ENCODE data around the gene CBLL2. TPM values are rescaled to one million over a fixed set of nuclear protein-coding genes. Genes with fewer than 3 reads are reported as not detected.

The CBLL2 gene
- total RNA-seq, 2 experiments from 2014 or later = not detected

GRCh38 chrX:22300130-22300529 lies 27.4 kb downstream of the CBLL2 start:
- no peaks in the 10 kb centered on the region for H3K4me1 Mint-ChIP-seq
- no peaks in the 10 kb centered on the region for H3K36me3 Mint-ChIP-seq (ENCODE audit: low read depth)
- H3K4me3 Mint-ChIP-seq = no peak overlapping the region
- no peaks in the 10 kb centered on the region for H3K27me3 Mint-ChIP-seq
- intact Hi-C loops (cut with DNase I, micrococcal nuclease) = no loop called here
- ATAC-seq (no peak), DNase-seq (no peak)
- CTCF ChIA-PET = no interaction called here
- no peaks in the 10 kb centered on the region for H3K9me3 Mint-ChIP-seq (ENCODE audit: low read depth)
- H3K27ac Mint-ChIP-seq = no peak overlapping the region
- POLR2A ChIA-PET = no interaction called here

GRCh38 chrX:22310779-22311178 lies 38.1 kb downstream of the CBLL2 start:
- Mint-ChIP-seq H3K9me3 (ENCODE audit: low read depth) (no peaks in the 10 kb centered on the region), H3K27me3 (peaks cover 2% of the 10 kb centered on the region), H3K4me3 (no peak overlapping the region), H3K27ac (no peak overlapping the region), H3K4me1 (no peaks in the 10 kb centered on the region), H3K36me3 (ENCODE audit: low read depth) (no peaks in the 10 kb centered on the region)
- CTCF ChIA-PET = no interaction called here
- ATAC-seq (no peak), DNase-seq (no peak)
- POLR2A ChIA-PET = no interaction called here
- intact Hi-C loops (cut with DNase I, micrococcal nuclease) = no loop called here

GRCh38 chrX:22313766-22314165 lies 41.1 kb downstream of the CBLL2 start:
- H3K9me3 Mint-ChIP-seq (ENCODE audit: low read depth) = no peaks in the 10 kb centered on the region
- CTCF ChIA-PET = no interaction called here
- ATAC-seq = no peak
- peaks cover 2% of the 10 kb centered on the region for H3K27me3 Mint-ChIP-seq
- no peaks in the 10 kb centered on the region for H3K4me1 Mint-ChIP-seq
- no peak overlapping the region for H3K27ac Mint-ChIP-seq
- POLR2A ChIA-PET = no interaction called here
- intact Hi-C loops (cut with DNase I, micrococcal nuclease) = no loop called here
- DNase-seq = no peak
- H3K36me3 Mint-ChIP-seq (ENCODE audit: low read depth) = no peaks in the 10 kb centered on the region
- no peak overlapping the region for H3K4me3 Mint-ChIP-seq

GRCh38 chrX:22314211-22314610 lies 41.5 kb downstream of the CBLL2 start:
- Mint-ChIP-seq H3K4me3 (no peak overlapping the region), H3K4me1 (no peaks in the 10 kb centered on the region), H3K27ac (no peak overlapping the region), H3K36me3 (ENCODE audit: low read depth) (no peaks in the 10 kb centered on the region), H3K9me3 (ENCODE audit: low read depth) (no peaks in the 10 kb centered on the region), H3K27me3 (peaks cover 2% of the 10 kb centered on the region)
- DNase-seq (no peak), ATAC-seq (no peak)
- intact Hi-C loops (cut with DNase I, micrococcal nuclease) = no loop called here
- ChIA-PET CTCF (no interaction called here), POLR2A (no interaction called here)

GRCh38 chrX:22314692-22315091 lies 42.0 kb downstream of the CBLL2 start:
- peaks cover 2% of the 10 kb centered on the region for H3K27me3 Mint-ChIP-seq
- H3K4me3 Mint-ChIP-seq = no peak overlapping the region
- CTCF ChIA-PET = interaction anchor here (1.0 kb wide), 1 partner anchor 434 kb away, joined by 3 read pairs; no protein-coding TSS in a partner anchor
- no peak overlapping the region for H3K27ac Mint-ChIP-seq
- ATAC-seq (no peak), DNase-seq (no peak)
- no peaks in the 10 kb centered on the region for H3K4me1 Mint-ChIP-seq
- POLR2A ChIA-PET = no interaction called here
- no peaks in the 10 kb centered on the region for H3K36me3 Mint-ChIP-seq (ENCODE audit: low read depth)
- intact Hi-C loops (cut with DNase I, micrococcal nuclease) = no loop called here
- H3K9me3 Mint-ChIP-seq (ENCODE audit: low read depth) = no peaks in the 10 kb centered on the region

- CTCF ChIA-PET = interaction anchor here (1.0 kb wide), 1 partner anchor 433 kb away, joined by 3 read pairs; no protein-coding TSS in a partner anchor
- no peak overlapping the region for H3K4me3 Mint-ChIP-seq
- intact Hi-C loops (cut with DNase I, micrococcal nuclease) = no loop called here
- H3K27me3 Mint-ChIP-seq = peaks cover 2% of the 10 kb centered on the region
- H3K27ac Mint-ChIP-seq = no peak overlapping the region
- no peak for ATAC-seq
- DNase-seq = no peak
- H3K4me1 Mint-ChIP-seq = no peaks in the 10 kb centered on the region
- no peaks in the 10 kb centered on the region for H3K9me3 Mint-ChIP-seq (ENCODE audit: low read depth)
- POLR2A ChIA-PET = no interaction called here
- no peaks in the 10 kb centered on the region for H3K36me3 Mint-ChIP-seq (ENCODE audit: low read depth)
Measured at GRCh38 chrX:22315151-22315550, 42.4 kb downstream of the CBLL2 start.

GRCh38 chrX:22320236-22320873 lies 47.6 kb downstream of the CBLL2 start:
- no peak overlapping the region for H3K4me3 Mint-ChIP-seq
- intact Hi-C loops (cut with DNase I, micrococcal nuclease) = no loop called here
- peaks cover 2% of the 10 kb centered on the region for H3K27me3 Mint-ChIP-seq
- CTCF ChIA-PET = no interaction called here
- H3K4me1 Mint-ChIP-seq = no peaks in the 10 kb centered on the region
- POLR2A ChIA-PET = no interaction called here
- ATAC-seq = no peak
- H3K9me3 Mint-ChIP-seq (ENCODE audit: low read depth) = no peaks in the 10 kb centered on the region
- H3K36me3 Mint-ChIP-seq (ENCODE audit: low read depth) = no peaks in the 10 kb centered on the region
- DNase-seq = no peak
- H3K27ac Mint-ChIP-seq = no peak overlapping the region

GRCh38 chrX:22323541-22323940 lies 50.8 kb downstream of the CBLL2 start:
- POLR2A ChIA-PET = no interaction called here
- H3K27ac Mint-ChIP-seq = no peak overlapping the region
- ATAC-seq (no peak), DNase-seq (no peak)
- intact Hi-C loops (cut with DNase I, micrococcal nuclease) = no loop called here
- CTCF ChIA-PET = no interaction called here
- H3K4me3 Mint-ChIP-seq = no peak overlapping the region
- peaks cover 2% of the 10 kb centered on the region for H3K27me3 Mint-ChIP-seq
- H3K9me3 Mint-ChIP-seq (ENCODE audit: low read depth) = no peaks in the 10 kb centered on the region
- no peaks in the 10 kb centered on the region for H3K4me1 Mint-ChIP-seq
- H3K36me3 Mint-ChIP-seq (ENCODE audit: low read depth) = no peaks in the 10 kb centered on the region

Other genes with a start within 250 kb of the CBLL2 start
- 1 to 10 TPM; 3.0 to 3.7 TPM for gene PHEX, start 240.6 kb upstream of the CBLL2 start, total RNA-seq

All from activated CD4-positive, alpha-beta T cell treated with anti-CD3 and anti-CD28 coated beads for 36 hours (primary cell).